ENCODE data around the gene PPIL1. TPM values are rescaled to one million over a fixed set of nuclear protein-coding genes. Genes with fewer than 3 reads are reported as not detected.

PPIL1 gene
- total RNA-seq, 4 donors from 2014 or later: 4.1 to 16.6 (median 7.7) TPM

- TF ChIP-seq POLR2A (IDR thresholded peaks at IDR 0.05) (no peak), POLR2AphosphoS5 (IDR thresholded peaks at IDR 0.05) (no peak), CTCF (IDR thresholded peaks at IDR 0.05) (no peak), EP300 (IDR thresholded peaks at IDR 0.05) (no peak)
- Histone ChIP-seq H3K9me3 (no peaks in the 10 kb centered on the region), H3K36me3 (no peaks in the 10 kb centered on the region), H3K4me1 (peaks cover 35% of the 10 kb centered on the region), H3K27me3 (no peaks in the 10 kb centered on the region), H3K4me3 (no peak overlapping the region), H3K27ac (no peak overlapping the region)
- 90% methylated on average over 6 of the region's 6 CpGs for WGBS
- no peak for DNase-seq (ENCODE audit: low spot score in 2 of 2)
Measured at GRCh38 chr6:36847991-36848390, 26.6 kb downstream of the PPIL1 start.

GRCh38 chr6:36847152-36847551 lies 27.5 kb downstream of the PPIL1 start:
- Histone ChIP-seq H3K36me3 (no peaks in the 10 kb centered on the region), H3K9me3 (no peaks in the 10 kb centered on the region), H3K4me1 (peaks cover 37% of the 10 kb centered on the region), H3K27ac (no peak overlapping the region), H3K4me3 (no peak overlapping the region), H3K27me3 (no peaks in the 10 kb centered on the region)
- DNase-seq (ENCODE audit: low spot score in 2 of 2): no peak
- WGBS: 98% methylated on average over 4 of the region's 4 CpGs
- TF ChIP-seq CTCF (IDR thresholded peaks at IDR 0.05): no peak
- no peak for TF ChIP-seq EP300 (IDR thresholded peaks at IDR 0.05)
- no peak for TF ChIP-seq POLR2AphosphoS5 (IDR thresholded peaks at IDR 0.05)
- no peak for TF ChIP-seq POLR2A (IDR thresholded peaks at IDR 0.05)

GRCh38 chr6:36845233-36845632 lies 29.4 kb downstream of the PPIL1 start:
- TF ChIP-seq POLR2A (IDR thresholded peaks at IDR 0.05) (no peak), POLR2AphosphoS5 (IDR thresholded peaks at IDR 0.05) (no peak), EP300 (IDR thresholded peaks at IDR 0.05) (no peak), CTCF (IDR thresholded peaks at IDR 0.05) (no peak)
- no peak for DNase-seq (ENCODE audit: low spot score in 2 of 2)
- Histone ChIP-seq H3K36me3 (no peaks in the 10 kb centered on the region), H3K27ac (no peak overlapping the region), H3K4me1 (peaks cover 37% of the 10 kb centered on the region), H3K27me3 (no peaks in the 10 kb centered on the region), H3K9me3 (no peaks in the 10 kb centered on the region), H3K4me3 (no peak overlapping the region)
- 83% methylated on average over 4 of the region's 4 CpGs for WGBS

GRCh38 chr6:36844232-36845170 lies 30.1 kb downstream of the PPIL1 start:
- Histone ChIP-seq H3K4me3 (no peak overlapping the region), H3K36me3 (no peaks in the 10 kb centered on the region), H3K4me1 (peaks cover 37% of the 10 kb centered on the region), H3K27ac (no peak overlapping the region), H3K27me3 (peaks cover 2% of the 10 kb centered on the region), H3K9me3 (no peaks in the 10 kb centered on the region)
- no peak for TF ChIP-seq CTCF (IDR thresholded peaks at IDR 0.05)
- no peak for TF ChIP-seq POLR2A (IDR thresholded peaks at IDR 0.05)
- TF ChIP-seq EP300 (IDR thresholded peaks at IDR 0.05): no peak
- no peak for TF ChIP-seq POLR2AphosphoS5 (IDR thresholded peaks at IDR 0.05)
- WGBS: 76% methylated on average over 19 of the region's 19 CpGs
- no peak for DNase-seq (ENCODE audit: low spot score in 2 of 2)

GRCh38 chr6:36843170-36843569 lies 31.4 kb downstream of the PPIL1 start:
- 85% methylated on average over 4 of the region's 4 CpGs for WGBS
- TF ChIP-seq POLR2A (IDR thresholded peaks at IDR 0.05) (no peak), CTCF (IDR thresholded peaks at IDR 0.05) (no peak), EP300 (IDR thresholded peaks at IDR 0.05) (no peak), POLR2AphosphoS5 (IDR thresholded peaks at IDR 0.05) (no peak)
- no peaks in the 10 kb centered on the region for H3K36me3 ChIP-seq
- H3K9me3 ChIP-seq: no peaks in the 10 kb centered on the region
- no peak overlapping the region for H3K27ac ChIP-seq
- peaks cover 8% of the 10 kb centered on the region for H3K27me3 ChIP-seq
- no peak overlapping the region for H3K4me3 ChIP-seq
- peaks cover 34% of the 10 kb centered on the region for H3K4me1 ChIP-seq
- no peak for DNase-seq (ENCODE audit: low spot score in 2 of 2)
